A673 (cell line): ENCODE data around the gene DZIP1. TPM values are rescaled to one million over a fixed set of nuclear protein-coding genes. Genes with fewer than 3 reads are reported as not detected.

ENCODE experiments used
- BruUV-seq: library from RNA; stranded (reverse); fragments of 400-500 nt; replicated peaks from 2 replicates; lab custom pipeline; 2021; lab: Mats Ljungman, UMichigan
- CTCF ChIA-PET: fragments of 300-600 bp; sonication (Branson Sonifier 250); formaldehyde crosslinking; loops from one replicate; lab custom pipeline; 2022; ENCODE audit warnings: antibody characterized with exemption; lab: Charles Lee
- POLR2A ChIA-PET: fragments of 300-600 bp; sonication (Branson Sonifier 250); formaldehyde crosslinking; loops from one replicate; lab custom pipeline; 2022; ENCODE audit warnings: antibody characterized with exemption; ENCODE audit not compliant: low non-redundant PET; lab: Charles Lee
- DNase-seq: peaks from one replicate; pipeline ENCODE4 v3.0.0-alpha.2; 2015; ENCODE audit warnings: low spot score
- H3K27ac ChIP-seq: fragments of 200-600 bp; sonication (generic); 2 replicates; pipeline ENCODE4 v1.5.1; 2016; ENCODE audit warnings: mixed run types, low read depth, mild to moderate bottlenecking, mixed read lengths, antibody characterized with exemption, low read length; ENCODE audit not compliant: poor library complexity, severe bottlenecking
- H3K27me3 ChIP-seq: fragments of 200-600 bp; sonication (generic); replicated peaks from 2 replicates; pipeline ENCODE4 v1.6.1; 2017; ENCODE audit warnings: mixed run types, low read depth, mild to moderate bottlenecking, mixed read lengths, antibody characterized with exemption, low read length; ENCODE audit not compliant: insufficient read depth, poor library complexity
- H3K36me3 ChIP-seq: fragments of 200-600 bp; sonication (generic); 2 replicates; pipeline ENCODE4 v1.6.1; 2016; ENCODE audit warnings: mixed run types, mild to moderate bottlenecking, mixed read lengths, antibody characterized with exemption, low read length; ENCODE audit not compliant: insufficient read depth, poor library complexity, severe bottlenecking
- H3K4me1 ChIP-seq: fragments of 200-600 bp; sonication (generic); 2 replicates; pipeline ENCODE4 v1.6.1; 2017; ENCODE audit warnings: mixed run types, mild to moderate bottlenecking, mixed read lengths, antibody characterized with exemption, low read length; ENCODE audit not compliant: insufficient read depth, poor library complexity, severe bottlenecking
- H3K4me3 ChIP-seq: fragments of 200-600 bp; sonication (generic); 2 replicates; pipeline ENCODE4 v1.5.1; 2016; ENCODE audit warnings: low read depth, mixed run types, mild to moderate bottlenecking, mixed read lengths, low read length; ENCODE audit not compliant: poor library complexity, severe bottlenecking
- H3K9me3 ChIP-seq: fragments of 200-600 bp; sonication (generic); 2 replicates; pipeline ENCODE4 v1.6.1; 2016; ENCODE audit warnings: mixed run types, low read depth, mild to moderate bottlenecking, mixed read lengths, antibody characterized with exemption, low read length; ENCODE audit not compliant: poor library complexity, severe bottlenecking
- CTCF ChIP-seq: fragments of 300-800, 200-600 bp; sonication (generic); conservative IDR thresholded peaks from 2 replicates; pipeline ENCODE4 v1.5.1; 2017; ENCODE audit warnings: low read depth, mild to moderate bottlenecking, antibody characterized with exemption, low read length, moderate library complexity, mixed read lengths
- EZH2 ChIP-seq: fragments of 200-600 bp; sonication (generic); IDR thresholded peaks from 2 replicates; pipeline ENCODE4 v1.6.1; 2017; ENCODE audit warnings: borderline replicate concordance, low read depth, mild to moderate bottlenecking, mixed read lengths, antibody characterized with exemption, low read length; ENCODE audit not compliant: poor library complexity, severe bottlenecking
- intact Hi-C: fragments of 100-400 bp; cut with micrococcal nuclease; formaldehyde crosslinking; loops from one replicate; pipeline ENCODE4 v1.10.0; 2022; ENCODE audit not compliant: unreplicated experiment
- total RNA-seq: library from RNA; stranded (reverse); gene quantifications from 2 replicates; pipeline ENCODE4 v1.2.3, GENCODE V29; 2021

The DZIP1 gene
- total RNA-seq, 1 experiment from 2014 or later = 6.1 TPM

- POLR2A ChIA-PET = no interaction called here
- no peaks in the 10 kb centered on the region for H3K4me1 ChIP-seq
- intact Hi-C loops = loop anchor here (10.0 kb wide), 2 partner anchors 598 to 1188 kb away; no protein-coding TSS in a partner anchor
- no peaks in the 10 kb centered on the region for H3K27me3 ChIP-seq
- no peak for DNase-seq
- no peak overlapping the region for H3K27ac ChIP-seq
- H3K36me3 ChIP-seq = no peaks in the 10 kb centered on the region
- H3K9me3 ChIP-seq = no peaks in the 10 kb centered on the region
- no TSS peak for BruUV-seq
- CTCF ChIA-PET = no interaction called here
- TF ChIP-seq CTCF = no peak
- TF ChIP-seq EZH2 = no peak
- H3K4me3 ChIP-seq = no peak overlapping the region
These were observed 17.7 kb downstream of the DZIP1 start for GRCh38 chr13:95626768-95627167.

GRCh38 chr13:95624020-95624419 lies 20.5 kb downstream of the DZIP1 start:
- H3K27me3 ChIP-seq = no peaks in the 10 kb centered on the region
- ChIA-PET POLR2A (interaction anchor here (0.6 kb wide), 1 partner anchor 941 kb away, joined by 4 read pairs; no protein-coding TSS in a partner anchor), CTCF (interaction anchor here (0.6 to 1.8 kb wide), 8 partner anchors 14 to 1377 kb away, joined by 3 to 38 read pairs (median 4); no protein-coding TSS in a partner anchor)
- no peak for TF ChIP-seq EZH2
- peak; percentile 67 for TF ChIP-seq CTCF
- H3K4me3 ChIP-seq = no peak overlapping the region
- H3K9me3 ChIP-seq = no peaks in the 10 kb centered on the region
- intact Hi-C loops = loop anchor here (1.0 to 10.0 kb wide), 3 partner anchors 210 to 1191 kb away; no protein-coding TSS in a partner anchor
- DNase-seq = peak; percentile 68
- H3K27ac ChIP-seq = no peak overlapping the region
- no TSS peak for BruUV-seq
- no peaks in the 10 kb centered on the region for H3K36me3 ChIP-seq
- no peaks in the 10 kb centered on the region for H3K4me1 ChIP-seq

GRCh38 chr13:95623141-95623540 lies 21.4 kb downstream of the DZIP1 start:
- no peaks in the 10 kb centered on the region for H3K36me3 ChIP-seq
- TF ChIP-seq EZH2 (no peak), CTCF (no peak)
- ChIA-PET CTCF (interaction anchor here (0.7 kb wide), 1 partner anchor 211 kb away, joined by 3 read pairs; no protein-coding TSS in a partner anchor), POLR2A (no interaction called here)
- no peaks in the 10 kb centered on the region for H3K27me3 ChIP-seq
- BruUV-seq = no TSS peak
- intact Hi-C loops = loop anchor here (10.0 kb wide), 2 partner anchors 602 to 1192 kb away; no protein-coding TSS in a partner anchor
- DNase-seq = no peak
- H3K4me3 ChIP-seq = no peak overlapping the region
- H3K4me1 ChIP-seq = no peaks in the 10 kb centered on the region
- H3K9me3 ChIP-seq = no peaks in the 10 kb centered on the region
- no peak overlapping the region for H3K27ac ChIP-seq
